Measurements from ENCODE around the gene FGD3. TPM values are rescaled to one million over a fixed set of nuclear protein-coding genes. Genes with fewer than 3 reads are reported as not detected.

The FGD3 gene
- total RNA-seq, 1 experiment from 2014 or later, result 1.8 TPM

- Histone ChIP-seq H2BK5ac (ENCODE audit: insufficient read length, low read length) (no peak overlapping the region), H3K4ac (ENCODE audit: low read depth, low read length) (no peak overlapping the region), H4K91ac (ENCODE audit: insufficient read length, low read depth, low read length) (no peak overlapping the region), H2BK15ac (ENCODE audit: low read depth, low read length) (no peak overlapping the region), H2AK5ac (ENCODE audit: insufficient read length, low read length) (no peak overlapping the region), H3K14ac (ENCODE audit: insufficient read depth, low read length) (no peak overlapping the region; the same call in 1 of the 2 replicates), H3T11ph (ENCODE audit: low read length) (no peak overlapping the region), H3K79me1 (ENCODE audit: insufficient read depth, low read depth, low read length, poor library complexity, severe bottlenecking) (no peaks in the 10 kb centered on the region), H3K9ac (ENCODE audit: extremely low read depth, insufficient read length, low read length) (no peak overlapping the region), H3K56ac (ENCODE audit: insufficient read length, low read depth, low read length) (no peak overlapping the region), H3K27ac (ENCODE audit: insufficient read length, low read depth, low read length) (no peak overlapping the region), H3K27me3 (ENCODE audit: insufficient read depth, low read length) (no peaks in the 10 kb centered on the region), H4K5ac (ENCODE audit: insufficient read length, low read depth, low read length) (no peak overlapping the region), H2BK20ac (ENCODE audit: low read depth, low read length, poor library complexity, severe bottlenecking) (no peak overlapping the region), H2AFZ (ENCODE audit: low read length) (no peak overlapping the region), H4K8ac (replicated peaks; ENCODE audit: insufficient read length, low read depth, low read length) (no peak overlapping the region), H3K23me2 (ENCODE audit: insufficient read length, low read depth, low read length, poor library complexity, severe bottlenecking) (no peaks in the 10 kb centered on the region), H2BK120ac (ENCODE audit: low read depth, low read length, poor library complexity, severe bottlenecking) (no peak overlapping the region), H3K18ac (ENCODE audit: insufficient read length, low read depth, low read length) (no peak overlapping the region), H4K20me1 (ENCODE audit: control insufficient read depth, insufficient read depth, insufficient read length) (no peaks in the 10 kb centered on the region), H3K4me1 (ENCODE audit: insufficient read depth, low read length) (no peaks in the 10 kb centered on the region), H3K23ac (ENCODE audit: insufficient read length, low read depth, low read length) (no peak overlapping the region), H2BK12ac (ENCODE audit: insufficient read length, low read depth, low read length) (no peak overlapping the region), H3K79me2 (ENCODE audit: insufficient read depth, low read length) (no peaks in the 10 kb centered on the region), H3K9me3 (ENCODE audit: control insufficient read depth, low read depth, low read length) (no peaks in the 10 kb centered on the region), H3K4me2 (ENCODE audit: insufficient read depth, insufficient read length, low read length) (no peak overlapping the region)
- no peaks in the 10 kb centered on the region for H3K9me3 Mint-ChIP-seq
- H3K36me3 Mint-ChIP-seq (ENCODE audit: insufficient read depth in 1 of 3, low read depth in 3 of 3), result peaks cover 0 to 2% (median 0%) of the 10 kb centered on the region in 3 experiments; a peak in 1 of 7 replicates
- no peaks in the 10 kb centered on the region for H3K27me3 Mint-ChIP-seq (ENCODE audit: low read depth)
- DNase-seq, result no peak
- peaks cover 9 to 12% of the 10 kb centered on the region in 2 experiments for H3K4me1 Mint-ChIP-seq
- no peak for TF ChIP-seq CTCF (conservative IDR thresholded peaks at IDR 0.05)
- WGBS (ENCODE audit: extremely low coverage, insufficient read length, low lambda C conversion rate), result no CpG with 5 or more reads among the region's 9 CpGs
- no peak overlapping the region for H3K27ac Mint-ChIP-seq
- no peak overlapping the region for H3K4me3 Mint-ChIP-seq
Measured at GRCh38 chr9:93022066-93022465, 74.7 kb downstream of the FGD3 start.
